ENCODE results near the gene HOXA11.

The HOXA11 gene

GRCh38 chr7:27156508-27156898, 28.5 kb downstream of the HOXA11 start, which contains the start of gene HOXA7:
Gene HOXA7 (minus strand): TSS chr7:27156675. CDS start chr7:27156545, 130 bp downstream.
- peak; percentile 80 for DNase-seq

GRCh38 chr7:27155816-27156507, 29.1 kb downstream of the HOXA11 start:
- no peak for DNase-seq

GRCh38 chr7:27154901-27155815, 29.9 kb downstream of the HOXA11 start:
- no peak for DNase-seq

- no peak for DNase-seq
Observed at GRCh38 chr7:27154369-27154768, 30.7 kb downstream of the HOXA11 start.

- DNase-seq = no peak
Observed at GRCh38 chr7:27153526-27153925, 31.5 kb downstream of the HOXA11 start.

GRCh38 chr7:27152816-27153442, 32.1 kb downstream of the HOXA11 start:
- DNase-seq = no peak

GRCh38 chr7:27151931-27152815, 32.9 kb downstream of the HOXA11 start, which contains the start of gene HOXA3:
Gene HOXA3 (minus strand): TSS chr7:27152583. CDS start chr7:27110640, 41,943 bp downstream.
- no peak for DNase-seq

- DNase-seq = no peak
Observed at GRCh38 chr7:27151341-27151930, 33.6 kb downstream of the HOXA11 start.

GRCh38 chr7:27150568-27151340, 34.3 kb downstream of the HOXA11 start:
- DNase-seq = no peak

GRCh38 chr7:27149842-27150567, 35.0 kb downstream of the HOXA11 start:
- DNase-seq = no peak

- no peak for DNase-seq
Observed at GRCh38 chr7:27148756-27149641, 36.0 kb downstream of the HOXA11 start.

- no peak for DNase-seq
Observed at GRCh38 chr7:27148031-27148755, 36.8 kb downstream of the HOXA11 start.

- DNase-seq = no peak
Observed at GRCh38 chr7:27147199-27148030, 37.6 kb downstream of the HOXA11 start, which contains the start of gene HOXA6. Gene HOXA6 (minus strand): TSS chr7:27147774. CDS start chr7:27147749, 25 bp downstream.

- DNase-seq = no peak
Observed at GRCh38 chr7:27146491-27147198, 38.4 kb downstream of the HOXA11 start.

- no peak for DNase-seq
Observed at GRCh38 chr7:27145914-27146412, 39.1 kb downstream of the HOXA11 start.

GRCh38 chr7:27145165-27145913, 39.7 kb downstream of the HOXA11 start:
- no peak for DNase-seq
